Endothelial cell of umbilical vein (primary cell): Measurements from ENCODE around the gene ZNF793. TPM values are rescaled to one million over a fixed set of nuclear protein-coding genes. Genes with fewer than 3 reads are reported as not detected.

Source experiments
- BruUV-seq: library from RNA; stranded (reverse); fragments of 400-500 nt; replicated peaks from 2 replicates; lab custom pipeline; 2021; lab: Mats Ljungman, UMichigan
- CTCF ChIA-PET: fragments of 300-600, 350-600 bp; sonication (Branson Sonifier 250); formaldehyde crosslinking; loops from one replicate; lab custom pipeline; 2021; ENCODE audit warnings: antibody characterized with exemption, inconsistent platforms; lab: Charles Lee
- POLR2A ChIA-PET: fragments of 300-600, 350-600 bp; sonication (Branson Sonifier 250); formaldehyde crosslinking; loops from one replicate; lab custom pipeline; 2021; ENCODE audit warnings: antibody characterized with exemption, inconsistent platforms; lab: Charles Lee
- DNase-seq: peaks from one replicate; pipeline ENCODE4 v3.0.0-alpha.2; 2011; ENCODE audit warnings: low read depth, low spot score
- FAIRE-seq: peaks from 2 replicates; lab custom pipeline; 2011; peaks lifted over from hg19 to GRCh38; lab: Jason Lieb, UNC
- H2AFZ ChIP-seq: 2 replicates; pipeline ENCODE4 v1.6.0; 2012; ENCODE audit warnings: low read depth, low read length, control low read depth, inconsistent platforms
- H3K27ac ChIP-seq: 2 replicates; pipeline ENCODE4 v1.5.1; 2011; ENCODE audit warnings: low read depth, mild to moderate bottlenecking, control low read depth, low read length, moderate library complexity; ENCODE audit not compliant: insufficient read depth
- H3K27me3 ChIP-seq, 2 experiments: 2 replicates each; pipeline versions ENCODE4 v1.6.0 to v1.6.1; 2011; ENCODE audit warnings: low read length in 2 of 2, mixed read lengths in 1 of 2; ENCODE audit not compliant: control insufficient read depth in 2 of 2, insufficient read depth in 2 of 2
- H3K36me3 ChIP-seq, 2 experiments: 2 replicates in 1 of 2; 3 replicates in 1 of 2; pipeline ENCODE4 v1.5.1; 2011; ENCODE audit warnings: low read length in 2 of 2, mild to moderate bottlenecking in 1 of 2, moderate library complexity in 1 of 2; ENCODE audit not compliant: control insufficient read depth in 2 of 2, insufficient read depth in 2 of 2; ENCODE audit errors: extremely low read depth in 1 of 2
- H3K4me1 ChIP-seq: 3 replicates; pipeline ENCODE4 v1.5.1; 2011; ENCODE audit warnings: mild to moderate bottlenecking, low read length; ENCODE audit not compliant: control insufficient read depth, insufficient read depth; ENCODE audit errors: extremely low read depth
- H3K4me2 ChIP-seq: 2 replicates; pipeline ENCODE4 v1.6.1; 2011; ENCODE audit warnings: low read length, control low read depth, mixed read lengths; ENCODE audit not compliant: insufficient read depth
- H3K4me3 ChIP-seq, 3 experiments: fragments of 200-600 bp in 1 of 3; sonication (generic), shearing (Covaris generic) in 1 of 3; replicated peaks in 1 of 3; 2 replicates each; pipeline ENCODE4 v1.5.1; 2011 to 2016; ENCODE audit warnings: control low read depth in 3 of 3, low read length in 3 of 3, mild to moderate bottlenecking in 2 of 3, inconsistent platforms in 1 of 3, low read depth in 1 of 3, moderate library complexity in 1 of 3; ENCODE audit not compliant: insufficient read depth in 1 of 3
- H3K79me2 ChIP-seq: 2 replicates; pipeline ENCODE4 v1.6.0; 2012; ENCODE audit warnings: low read length, inconsistent platforms; ENCODE audit not compliant: control insufficient read depth, insufficient read depth
- H3K9ac ChIP-seq: replicated peaks from 2 replicates; pipeline ENCODE3; 2011; ENCODE audit warnings: low read length, control low read depth; ENCODE audit not compliant: insufficient read depth; ENCODE audit errors: extremely low read depth
- H3K9me1 ChIP-seq: replicated peaks from 3 replicates; pipeline ENCODE4 v1.6.0; 2011; ENCODE audit warnings: mild to moderate bottlenecking, low read length; ENCODE audit not compliant: control insufficient read depth, insufficient read depth; ENCODE audit errors: extremely low read depth
- H3K9me3 ChIP-seq: replicated peaks from 2 replicates; pipeline ENCODE4 v1.5.1; 2012; ENCODE audit warnings: low read length, inconsistent platforms; ENCODE audit not compliant: control insufficient read depth, insufficient read depth
- H4K20me1 ChIP-seq: replicated peaks from 2 replicates; pipeline ENCODE3; 2011; ENCODE audit warnings: mild to moderate bottlenecking, low read length; ENCODE audit not compliant: control insufficient read depth, insufficient read depth; ENCODE audit errors: extremely low read depth
- EZH2 ChIP-seq: IDR thresholded peaks from 2 replicates; pipeline ENCODE4 v1.6.1; 2012; ENCODE audit warnings: borderline replicate concordance, low read depth, mild to moderate bottlenecking, moderate library complexity, low read length, inconsistent platforms; ENCODE audit not compliant: severe bottlenecking
- FOS ChIP-seq: IDR thresholded peaks from 2 replicates; pipeline ENCODE4 v1.6.1; 2011; ENCODE audit warnings: mild to moderate bottlenecking, low read length, moderate library complexity, borderline replicate concordance; ENCODE audit not compliant: insufficient read depth
- GATA2 ChIP-seq: IDR thresholded peaks from 2 replicates; pipeline ENCODE4 v1.7.0; 2011; ENCODE audit warnings: low read depth, mild to moderate bottlenecking, moderate library complexity, mixed read lengths, low read length; ENCODE audit not compliant: insufficient read length, insufficient read depth
- JUN ChIP-seq: IDR thresholded peaks from 2 replicates; pipeline ENCODE4 v1.6.1; 2011; ENCODE audit warnings: borderline replicate concordance, low read depth; ENCODE audit not compliant: insufficient read length, insufficient read depth
- MAX ChIP-seq: IDR thresholded peaks from 2 replicates; pipeline ENCODE4 v1.6.1; 2011; ENCODE audit not compliant: insufficient read depth, insufficient read length
- MYC ChIP-seq: IDR thresholded peaks from one replicate; pipeline ENCODE4 v1.6.1; 2011; ENCODE audit warnings: mild to moderate bottlenecking, low read depth, low read length
- POLR2A ChIP-seq: IDR thresholded peaks from 2 replicates; pipeline ENCODE4 v1.6.1; 2012; ENCODE audit warnings: low read depth, mild to moderate bottlenecking, control low read depth, low read length
- POLR2AphosphoS5 ChIP-seq: IDR thresholded peaks from 2 replicates; pipeline ENCODE4 v1.6.1; 2012; ENCODE audit warnings: low read depth, mild to moderate bottlenecking, control low read depth, low read length, moderate library complexity; ENCODE audit not compliant: insufficient read depth
- dilution Hi-C: fragments of 300-500 bp; cut with MboI; formaldehyde crosslinking; loops from one replicate; pipeline ENCODE4 v1.15.0; 2019; ENCODE audit warnings: low sequenced_read_pairs; ENCODE audit not compliant: extremely low pct_ligation_motif_present
- intact Hi-C: fragments of 100-400 bp; cut with micrococcal nuclease; formaldehyde crosslinking; loops from one replicate; pipeline ENCODE4 v1.10.0; 2022
- polyA plus RNA-seq, 4 experiments: library from polyadenylated mRNA; depleted of rRNA in 3 of 4; stranded (reverse) in 3 of 4; unstranded in 1 of 4; fragments of >200 nt; gene quantifications; 2 replicates each; pipeline versions ENCODE4 v1.2.1 to v1.2.3, GENCODE V29; 2011 to 2012; ENCODE audit warnings: missing spikeins in 1 of 4
- total RNA-seq: library from RNA; stranded (reverse); gene quantifications from 2 replicates; pipeline ENCODE4 v1.2.3, GENCODE V29; 2021
- TF ChIP-seq, protein P1 (sequence below), 2 donors: IDR thresholded peaks; 1 replicate in 1 of 2; 2 replicates in 1 of 2; pipeline ENCODE4 v1.5.1; 2011; ENCODE audit warnings: low read length in 2 of 2, mild to moderate bottlenecking in 2 of 2, moderate library complexity in 2 of 2, control low read depth in 1 of 2, inconsistent platforms in 1 of 2, low read depth in 1 of 2; ENCODE audit not compliant: insufficient read depth in 1 of 2; ENCODE audit errors: extremely low read depth in 1 of 2

ZNF793 gene
- total and polyA plus RNA-seq, 2 donors (not counting 3 experiments of a cell fraction or from before 2014, with no cell fraction given) = 0.37 to 3.8 TPM

- Histone ChIP-seq H3K9me1 (no peaks in the 10 kb centered on the region), H3K27me3 (no peaks in the 10 kb centered on the region), H3K4me1 (no peaks in the 10 kb centered on the region), H3K27ac (no peak overlapping the region), H3K4me3 (no peak overlapping the region), H4K20me1 (no peaks in the 10 kb centered on the region), H2AFZ (no peak overlapping the region), H3K4me2 (no peak overlapping the region), H3K36me3 (no peaks in the 10 kb centered on the region), H3K9me3 (peaks cover 24% of the 10 kb centered on the region), H3K79me2 (no peaks in the 10 kb centered on the region), H3K9ac (no peak overlapping the region)
- no peak for FAIRE-seq
- intact Hi-C loops (no loop called here), dilution Hi-C loops (no loop called here)
- POLR2A ChIA-PET = no interaction called here
- peak; percentile 2 for DNase-seq
- CTCF ChIA-PET = no interaction called here
- BruUV-seq = no TSS peak
- no peak for TF ChIP-seq JUN
- TF ChIP-seq POLR2AphosphoS5 = no peak
- TF ChIP-seq POLR2A = no peak
- no peak for TF ChIP-seq MAX
- TF ChIP-seq FOS = no peak
- TF ChIP-seq, protein P1, sequence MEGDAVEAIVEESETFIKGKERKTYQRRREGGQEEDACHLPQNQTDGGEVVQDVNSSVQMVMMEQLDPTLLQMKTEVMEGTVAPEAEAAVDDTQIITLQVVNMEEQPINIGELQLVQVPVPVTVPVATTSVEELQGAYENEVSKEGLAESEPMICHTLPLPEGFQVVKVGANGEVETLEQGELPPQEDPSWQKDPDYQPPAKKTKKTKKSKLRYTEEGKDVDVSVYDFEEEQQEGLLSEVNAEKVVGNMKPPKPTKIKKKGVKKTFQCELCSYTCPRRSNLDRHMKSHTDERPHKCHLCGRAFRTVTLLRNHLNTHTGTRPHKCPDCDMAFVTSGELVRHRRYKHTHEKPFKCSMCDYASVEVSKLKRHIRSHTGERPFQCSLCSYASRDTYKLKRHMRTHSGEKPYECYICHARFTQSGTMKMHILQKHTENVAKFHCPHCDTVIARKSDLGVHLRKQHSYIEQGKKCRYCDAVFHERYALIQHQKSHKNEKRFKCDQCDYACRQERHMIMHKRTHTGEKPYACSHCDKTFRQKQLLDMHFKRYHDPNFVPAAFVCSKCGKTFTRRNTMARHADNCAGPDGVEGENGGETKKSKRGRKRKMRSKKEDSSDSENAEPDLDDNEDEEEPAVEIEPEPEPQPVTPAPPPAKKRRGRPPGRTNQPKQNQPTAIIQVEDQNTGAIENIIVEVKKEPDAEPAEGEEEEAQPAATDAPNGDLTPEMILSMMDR (IDR thresholded peaks at IDR 0.05; ENCODE audit: extremely low read depth in 1 of 2, insufficient read depth in 1 of 2, low read depth in 1 of 2, low read length in 2 of 2) = no peak
- no peak for TF ChIP-seq MYC
- TF ChIP-seq GATA2 = no peak
- no peak for TF ChIP-seq EZH2
Measured at GRCh38 chr19:37564624-37565369, 58.1 kb downstream of the ZNF793 start.
